GM18517 (cell line): ENCODE measurements around the gene TMEM271.
"Not testable (repeated sequence)": the region's sequence is repeated elsewhere in the genome, so short reads cannot be mapped to it uniquely, and the experiment has no call there.

Experiments used
- ATAC-seq: cut with Tn5 transposase; IDR thresholded peaks from one replicate; pipeline ENCODE4 v1.9.1; 2021; ENCODE audit warnings: mild to moderate bottlenecking, moderate library complexity; ENCODE audit not compliant: unreplicated experiment

The TMEM271 gene

DNA sequence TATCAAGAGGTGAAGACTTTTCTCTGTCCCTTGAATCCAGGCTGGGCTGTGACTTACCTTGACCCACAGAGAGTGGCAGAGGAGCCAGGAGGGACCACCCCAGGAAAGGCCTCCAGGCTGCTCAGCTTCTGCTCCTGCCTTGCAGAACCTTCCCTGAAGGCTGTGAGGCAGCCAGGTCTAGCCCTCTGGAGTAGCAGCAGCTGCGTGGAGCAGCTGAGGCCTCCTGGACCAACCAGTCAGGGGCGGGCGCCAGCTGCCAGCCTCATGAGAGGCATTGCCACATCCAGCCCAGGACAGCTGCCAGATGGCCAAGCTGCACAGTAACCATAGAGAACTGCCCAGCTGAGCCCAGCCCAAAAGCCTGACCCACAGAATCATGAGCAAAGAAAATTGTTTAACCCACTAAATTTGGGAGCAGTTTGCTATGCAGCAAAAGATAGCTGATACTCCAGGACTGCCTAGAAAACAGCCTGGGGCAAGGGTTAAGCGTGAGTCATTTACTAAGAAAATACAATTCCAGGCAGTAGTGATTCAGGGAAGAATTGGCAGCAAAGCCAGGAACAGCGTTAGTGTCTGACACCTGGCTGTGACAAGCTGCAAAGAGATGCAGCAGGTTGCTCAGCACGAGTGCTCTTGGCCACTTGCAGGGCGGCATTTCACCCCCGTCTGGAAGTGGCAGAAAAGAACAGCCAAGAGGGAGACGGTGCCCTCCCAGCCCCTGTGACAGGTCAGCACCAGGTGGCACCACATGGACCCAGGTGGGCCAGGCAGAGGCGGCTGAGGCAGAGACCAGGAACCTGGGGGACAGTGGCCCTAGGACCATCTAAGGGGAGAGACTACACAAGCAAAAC, 34.5 kb upstream of the TMEM271 start:
- no peak for ATAC-seq

DNA sequence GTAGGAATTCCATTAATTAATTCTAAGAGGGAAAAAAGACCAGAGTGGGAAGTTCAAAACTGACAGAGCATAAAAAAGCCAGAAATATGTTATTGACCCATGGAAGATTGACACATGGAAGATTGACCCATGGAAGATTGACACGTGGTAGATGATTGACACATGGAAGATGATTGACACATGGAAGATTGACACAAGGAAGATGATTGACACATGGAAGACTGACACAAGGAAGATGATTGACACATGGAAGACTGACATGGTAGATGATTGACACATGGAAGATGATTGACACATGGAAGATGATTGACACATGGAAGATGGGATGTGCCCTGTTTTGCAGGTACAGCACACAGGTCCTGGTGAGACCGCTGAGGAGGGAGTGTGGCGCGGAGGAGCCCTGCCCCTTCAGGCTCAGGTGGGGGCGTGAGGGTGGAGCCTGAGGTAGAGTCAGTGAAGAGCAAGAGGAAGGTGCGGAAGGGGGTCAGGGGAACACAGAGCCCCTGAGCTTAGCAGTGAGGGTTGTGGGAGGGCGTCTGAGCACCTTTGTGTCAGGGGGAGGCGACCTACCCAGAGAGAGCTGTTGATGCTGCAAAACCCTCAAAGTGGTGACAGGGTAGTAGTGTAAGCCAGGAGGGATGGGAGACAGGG, 33.4 kb upstream of the TMEM271 start:
- ATAC-seq = no peak

DNA sequence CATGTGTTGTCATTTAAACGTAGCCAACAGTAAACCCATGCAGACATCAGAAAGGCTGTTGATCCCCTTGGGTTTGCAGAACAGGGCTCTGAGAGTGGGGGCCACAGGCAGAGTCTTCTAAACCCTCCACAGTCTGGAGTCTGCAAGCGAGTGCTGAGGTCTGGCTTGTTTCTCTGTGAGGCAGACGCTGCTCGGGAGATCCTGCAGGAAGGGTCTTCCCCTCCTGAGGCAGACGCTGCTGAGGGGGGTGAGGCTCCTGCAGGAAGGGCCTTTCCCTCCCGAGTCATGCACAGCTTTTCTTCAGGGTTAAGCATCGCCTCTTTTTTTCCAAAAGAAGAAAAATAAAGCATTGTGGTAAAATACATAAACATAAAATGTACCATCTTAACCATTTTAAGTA, 32.1 kb upstream of the TMEM271 start:
- no peak for ATAC-seq

DNA sequence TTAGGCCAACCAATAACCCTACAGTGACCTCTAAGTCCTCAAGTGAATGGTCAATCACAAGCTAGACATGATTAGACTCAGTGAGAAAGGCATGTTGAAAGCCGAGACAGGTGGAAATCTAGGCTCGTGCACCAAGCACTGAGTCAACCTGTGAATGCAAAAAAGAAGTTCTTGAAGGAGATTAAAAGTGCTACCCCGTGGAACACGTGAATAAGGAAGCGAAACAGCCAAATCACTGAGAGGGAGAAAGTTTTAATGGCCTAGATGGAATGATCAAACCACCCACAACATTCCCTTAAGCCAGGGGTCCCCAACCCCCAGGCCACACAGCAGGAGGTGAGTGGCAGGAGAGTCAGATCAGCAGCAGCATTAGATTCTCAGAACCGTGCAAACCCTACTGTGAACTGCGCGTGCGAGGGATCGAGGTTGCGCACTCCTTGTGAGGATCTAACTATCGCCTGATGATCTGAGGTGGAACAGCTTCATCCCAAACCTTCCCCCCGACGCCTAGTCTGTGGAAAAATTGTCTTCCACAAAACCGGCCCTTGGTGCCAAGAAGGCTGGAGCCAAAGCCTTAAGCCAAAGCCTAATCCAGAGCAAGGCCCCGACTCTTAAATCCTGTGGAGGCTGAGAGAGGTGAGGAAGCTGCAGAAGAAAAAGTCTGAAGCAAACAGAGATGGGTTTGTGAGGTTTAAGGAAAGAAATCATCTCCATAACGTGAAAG, 29.8 kb upstream of the TMEM271 start:
- no peak for ATAC-seq

DNA sequence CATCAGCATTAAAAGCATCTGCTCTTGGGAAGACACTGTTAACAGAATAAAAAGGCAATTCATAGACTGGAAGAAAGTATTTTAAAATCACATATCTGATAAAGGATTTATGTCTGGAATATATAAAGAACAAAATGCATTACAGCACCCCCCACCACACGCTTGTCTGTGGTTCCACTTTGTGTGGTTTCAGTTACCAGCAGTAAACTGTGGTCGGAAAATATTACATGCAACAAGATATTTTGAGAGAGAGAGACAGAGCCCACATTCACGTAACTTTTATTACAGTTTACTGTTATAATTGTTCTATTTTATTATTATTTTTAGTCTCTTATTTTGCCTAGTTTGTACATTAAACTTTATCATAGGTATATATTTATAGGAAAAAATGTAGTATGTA, 28.0 kb upstream of the TMEM271 start:
- ATAC-seq = no peak

DNA sequence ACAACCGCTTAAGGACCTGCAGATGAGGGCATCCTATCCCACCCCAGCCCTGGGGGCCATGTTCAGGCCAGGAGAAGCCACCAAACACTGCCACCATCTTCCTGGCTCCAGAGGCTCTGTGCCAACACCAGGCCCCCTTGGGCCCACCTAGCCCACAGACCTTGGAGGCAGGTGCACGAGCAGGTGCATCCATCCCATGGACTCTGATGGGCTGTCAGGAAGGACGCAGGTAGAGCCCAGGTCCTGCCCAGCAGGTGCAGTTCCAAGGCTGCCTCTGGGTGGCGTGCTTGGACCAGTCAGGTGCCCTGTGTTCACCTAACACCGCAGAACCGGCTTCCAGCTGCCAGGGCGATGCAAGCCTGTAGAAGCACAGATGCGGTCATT, 26.5 kb upstream of the TMEM271 start:
- ATAC-seq = no peak

DNA sequence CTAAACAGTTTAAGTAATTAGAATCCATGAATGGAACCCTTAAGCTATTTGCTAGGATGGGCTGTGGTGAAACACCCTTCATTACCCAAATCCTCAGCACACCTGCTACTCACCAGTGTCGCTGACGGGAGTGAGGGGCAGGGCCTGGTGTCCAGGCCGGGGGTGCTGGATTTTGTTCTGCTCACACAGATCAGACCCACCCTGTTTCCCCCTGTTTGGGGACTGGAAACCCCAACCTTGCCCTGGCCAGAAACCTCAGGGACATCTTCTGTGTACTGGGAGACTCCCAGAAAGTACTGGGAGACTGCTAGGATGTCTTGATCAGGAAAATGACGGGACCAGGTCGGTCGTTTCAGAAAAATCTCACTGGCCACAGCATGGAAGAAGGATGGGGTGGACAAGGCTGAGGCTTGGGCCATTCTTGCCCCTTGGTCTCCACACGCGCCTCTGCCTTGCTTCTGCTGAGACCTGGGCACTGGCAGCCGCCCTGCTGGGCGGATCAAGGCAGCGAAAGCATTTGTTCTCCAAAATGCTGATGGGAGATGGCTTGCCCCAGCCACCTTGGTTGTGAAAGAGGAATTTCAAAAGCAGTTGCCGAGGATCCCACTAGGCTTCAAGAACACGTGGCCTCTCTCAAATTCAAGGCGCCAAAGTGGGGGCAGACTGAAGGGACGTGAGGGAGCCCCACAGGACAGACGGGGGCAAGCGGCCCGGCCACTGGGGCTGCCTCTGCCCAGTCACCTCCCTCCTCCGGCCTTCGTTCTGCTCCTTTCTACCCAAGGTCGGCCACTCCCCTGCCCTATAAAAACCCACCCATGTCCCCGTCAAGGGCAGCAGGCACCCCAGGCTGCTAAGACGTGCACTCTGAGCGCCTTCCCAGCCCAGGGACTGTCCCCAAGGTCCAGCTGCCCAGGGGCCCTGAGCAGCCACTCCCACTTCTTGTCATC, 25.8 kb upstream of the TMEM271 start:
- ATAC-seq = no peak

DNA sequence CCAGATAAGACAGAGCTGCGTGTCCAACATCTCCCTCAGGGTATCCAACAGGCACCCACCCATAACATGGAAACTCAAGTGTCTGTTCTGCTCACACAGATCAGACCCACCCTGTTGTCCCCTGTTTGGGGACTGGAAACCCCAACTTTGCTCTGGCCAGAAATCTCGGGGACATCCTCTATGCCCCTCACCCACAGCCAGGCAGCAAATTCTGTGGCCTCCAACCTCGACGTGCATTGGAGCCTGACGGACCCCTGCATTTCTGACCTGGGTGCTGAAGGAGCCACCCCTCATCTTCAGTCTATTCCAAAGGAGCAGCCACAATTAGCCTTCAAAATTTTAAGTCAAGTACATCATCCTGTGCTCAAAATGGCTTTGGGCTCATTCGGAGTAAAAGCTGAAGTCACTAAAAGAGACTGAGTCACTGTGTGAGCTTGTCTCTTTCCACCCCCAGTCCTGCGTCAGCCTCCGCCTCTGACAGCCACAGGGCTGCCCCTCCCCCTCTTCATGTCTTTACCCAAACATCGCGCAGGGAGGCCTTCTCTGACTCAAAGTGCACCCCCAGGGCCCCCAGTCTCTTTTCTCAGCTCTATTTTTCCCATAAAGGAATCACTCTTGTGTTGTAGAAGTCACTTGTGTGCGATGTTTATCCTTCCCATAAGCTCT, 24.9 kb upstream of the TMEM271 start:
- no peak for ATAC-seq

DNA sequence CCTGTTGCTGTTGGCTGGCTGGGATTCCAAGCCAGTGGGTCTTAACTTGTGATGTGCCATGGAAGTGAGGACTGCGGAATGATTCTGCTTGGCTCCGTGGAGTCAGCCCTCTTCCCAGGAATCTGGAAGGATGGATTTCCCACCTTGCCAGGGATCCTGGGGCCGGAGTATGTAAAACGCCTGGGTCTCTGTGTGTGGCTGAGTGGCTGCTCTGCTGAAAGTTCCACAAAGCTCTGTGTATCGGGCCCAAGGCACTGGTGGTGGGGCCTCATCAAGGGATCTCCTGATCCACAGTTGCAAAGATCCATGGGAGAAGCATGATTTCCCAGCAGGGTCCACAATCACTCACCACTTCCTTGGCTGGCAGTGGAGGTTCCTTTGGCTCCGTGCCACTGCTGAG, 24.1 kb upstream of the TMEM271 start:
- no peak for ATAC-seq

DNA sequence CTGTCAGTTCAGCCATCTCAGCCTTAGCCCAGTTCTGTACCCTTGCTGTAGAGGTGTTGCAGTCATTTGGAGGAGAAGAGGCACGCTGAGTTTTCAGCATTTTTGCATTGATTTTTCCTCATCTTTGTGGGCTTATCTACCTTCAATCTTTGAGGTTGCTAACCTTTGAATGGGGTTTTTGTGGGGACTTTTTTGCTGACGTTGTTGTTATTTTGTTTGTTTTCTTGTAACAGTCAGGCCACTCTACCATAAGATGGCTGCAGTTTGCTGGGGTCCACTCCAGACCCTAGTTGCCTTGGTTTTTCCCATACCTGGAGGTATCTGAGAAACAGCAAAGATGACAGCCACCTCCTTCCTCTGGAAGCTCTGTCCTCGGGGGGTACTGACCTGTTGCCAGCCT, 22.8 kb upstream of the TMEM271 start:
- ATAC-seq = no peak

DNA sequence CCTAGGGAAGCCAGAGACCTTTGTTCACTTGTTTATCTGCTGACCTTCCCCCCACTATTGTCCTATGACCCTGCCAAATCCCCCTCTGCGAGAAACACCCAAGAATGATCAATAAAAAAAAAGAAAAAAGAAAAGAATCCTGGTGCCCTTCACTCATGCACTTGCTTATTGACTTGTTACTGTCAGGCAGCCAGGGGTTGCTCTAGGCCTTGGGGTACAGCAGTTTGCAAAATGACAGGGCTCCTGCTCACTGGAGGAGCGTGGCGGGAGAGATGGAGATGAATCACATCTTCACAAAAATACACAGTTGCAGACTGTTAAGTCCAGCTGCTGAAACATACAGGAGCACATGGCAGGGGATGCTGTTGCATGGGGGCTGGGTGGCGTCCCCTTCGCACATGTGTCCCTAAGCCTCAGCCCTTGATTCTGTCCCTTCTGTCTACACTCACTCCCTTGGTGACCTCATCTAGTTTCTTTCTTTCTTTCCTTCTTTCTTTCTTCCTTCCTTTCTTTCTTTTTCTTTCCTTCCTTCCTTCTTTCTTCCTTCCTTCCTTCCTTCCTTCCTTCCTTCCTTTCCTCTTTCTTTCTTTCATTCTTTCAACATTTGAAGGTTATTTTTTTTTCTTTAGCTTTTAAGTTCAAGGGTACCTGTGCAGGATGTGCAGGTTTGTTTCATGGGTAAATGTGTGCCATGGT, 16.9 kb upstream of the TMEM271 start:
- ATAC-seq = no peak

DNA sequence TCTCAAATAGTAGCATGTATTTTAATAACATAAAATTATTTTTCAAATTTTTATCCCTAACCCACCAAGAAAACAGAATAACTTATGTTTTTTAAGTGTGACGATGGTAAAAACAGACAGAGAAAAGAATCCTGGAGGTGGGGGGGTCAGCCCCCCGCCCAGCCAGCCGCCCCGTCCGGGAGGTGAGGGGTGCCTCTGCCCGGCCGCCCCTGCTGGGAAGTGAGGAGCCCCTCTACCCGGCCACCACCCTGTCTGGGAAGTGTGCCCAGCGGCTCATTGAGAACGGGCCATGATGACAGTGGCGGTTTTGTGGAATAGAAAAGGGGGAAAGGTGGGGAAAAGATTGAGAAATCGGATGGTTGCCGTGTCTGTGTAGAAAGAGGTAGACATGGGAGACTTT, 16.1 kb upstream of the TMEM271 start:
- not testable (repeated sequence) for ATAC-seq

DNA sequence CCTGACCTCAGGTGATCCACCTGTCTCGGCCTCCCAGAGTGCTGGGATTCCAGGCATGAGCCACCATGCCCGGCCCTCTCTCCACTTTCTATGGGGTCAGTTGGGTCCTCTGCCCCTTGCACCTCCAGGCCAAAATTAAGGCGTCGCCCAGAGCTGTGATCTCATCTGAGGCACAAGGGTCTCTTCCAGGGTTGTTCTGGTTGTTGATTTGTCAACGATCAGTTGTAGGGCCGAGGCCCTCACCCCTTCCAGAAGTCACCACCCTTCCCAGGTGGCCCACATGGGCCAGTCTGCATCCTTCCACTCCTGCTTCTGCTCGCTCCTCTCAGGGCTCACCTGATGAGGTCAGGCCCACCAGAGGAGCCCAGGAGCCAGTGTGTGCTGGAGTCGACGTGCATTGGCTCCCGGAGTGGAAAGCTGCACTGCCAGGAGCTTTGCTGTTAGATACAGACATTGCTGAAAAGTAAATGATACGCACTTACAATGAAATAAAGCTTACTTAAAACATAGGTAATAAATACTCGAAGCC, 14.3 kb upstream of the TMEM271 start:
- no peak for ATAC-seq

DNA sequence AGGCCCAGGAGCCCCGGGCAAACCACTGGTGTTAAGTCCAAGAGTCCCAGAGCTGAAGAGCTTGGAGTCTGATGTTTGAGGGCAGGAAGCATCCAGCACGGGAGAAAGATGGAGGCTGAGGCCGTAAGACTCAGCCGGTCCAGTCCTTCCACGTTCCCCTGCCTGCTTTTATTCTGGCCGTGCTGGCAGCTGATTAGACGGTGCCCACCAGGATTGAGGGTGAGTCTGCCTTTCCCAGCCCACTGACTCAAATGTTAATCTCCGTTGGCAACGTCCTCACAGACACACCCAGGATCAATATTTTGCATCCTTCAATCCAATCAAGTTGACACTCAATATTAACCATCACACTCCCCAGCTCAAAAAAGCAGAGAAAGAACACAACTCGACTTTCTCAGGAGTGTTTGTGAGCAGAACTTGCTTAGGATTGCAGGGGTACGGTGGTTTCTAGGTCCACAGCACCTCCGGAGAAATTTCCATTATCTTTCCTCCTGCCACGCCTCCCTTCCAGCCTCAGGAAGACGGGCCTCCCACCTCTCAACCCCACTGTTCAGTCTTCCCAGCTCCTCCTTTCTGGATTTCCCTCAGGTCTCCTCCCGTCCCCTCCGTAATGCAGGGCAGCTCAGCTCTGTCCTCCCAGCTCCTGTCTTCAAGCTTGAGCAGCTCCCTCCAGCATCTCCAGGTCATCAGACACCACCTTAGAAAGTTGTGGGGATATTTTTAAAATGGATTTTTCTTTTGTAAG, 13.3 kb upstream of the TMEM271 start:
- ATAC-seq = no peak

DNA sequence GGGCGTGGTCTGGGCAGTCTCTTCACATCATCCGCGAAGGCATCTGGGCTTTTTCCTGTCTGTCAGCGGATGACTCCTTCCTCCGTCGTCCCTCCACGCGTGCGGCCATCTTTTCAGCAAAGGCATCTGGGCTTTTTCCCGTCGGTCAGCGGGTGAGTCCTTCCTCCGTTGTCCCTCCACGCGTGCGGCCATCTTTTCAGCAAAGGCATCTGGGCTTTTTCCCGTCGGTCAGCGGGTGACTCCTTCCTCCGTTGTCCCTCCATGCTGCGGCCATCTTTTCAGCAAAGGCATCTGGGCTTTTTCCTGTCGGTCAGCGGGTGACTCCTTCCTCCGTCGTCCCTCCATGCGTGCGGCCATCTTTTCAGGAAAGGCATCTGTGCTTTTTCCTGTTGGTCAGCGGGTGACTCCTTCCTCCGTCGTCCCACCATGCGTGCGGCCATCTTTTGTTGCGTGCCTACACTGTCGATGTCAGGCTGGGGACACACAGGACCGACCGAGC, 12.3 kb upstream of the TMEM271 start:
- no peak for ATAC-seq

DNA sequence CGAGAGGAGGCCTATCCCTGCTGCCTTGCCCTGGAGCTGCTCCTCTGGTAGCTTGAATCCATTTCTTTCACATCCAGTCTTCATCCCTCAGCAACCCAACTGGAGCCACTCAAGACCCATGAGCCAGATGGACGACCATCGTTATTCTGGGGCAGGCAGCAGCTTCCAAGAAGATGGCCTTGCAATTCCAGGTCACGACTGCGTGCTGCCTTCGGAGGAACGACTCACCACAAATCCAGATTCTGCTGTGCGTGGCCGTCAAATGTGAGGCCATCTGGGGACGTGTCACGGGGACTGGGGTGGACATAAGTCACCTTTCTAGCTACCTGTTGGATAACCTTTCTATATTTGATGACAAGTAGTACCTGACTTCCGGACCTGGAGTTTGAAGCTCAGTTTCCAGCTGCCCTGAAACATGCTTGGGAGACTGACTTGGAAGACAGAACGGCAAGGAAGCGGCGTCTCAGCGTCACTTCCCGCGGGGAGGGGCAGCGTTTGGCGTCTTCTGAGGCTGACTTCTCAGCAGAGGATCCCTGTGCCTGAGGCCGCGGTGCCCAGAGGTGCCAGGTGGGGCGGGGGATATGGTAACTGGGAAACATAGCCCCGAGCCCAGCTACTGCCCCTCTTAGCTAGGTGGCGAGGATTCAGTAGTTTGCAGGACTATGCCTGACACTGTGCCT, 11.7 kb upstream of the TMEM271 start:
- ATAC-seq = no peak

DNA sequence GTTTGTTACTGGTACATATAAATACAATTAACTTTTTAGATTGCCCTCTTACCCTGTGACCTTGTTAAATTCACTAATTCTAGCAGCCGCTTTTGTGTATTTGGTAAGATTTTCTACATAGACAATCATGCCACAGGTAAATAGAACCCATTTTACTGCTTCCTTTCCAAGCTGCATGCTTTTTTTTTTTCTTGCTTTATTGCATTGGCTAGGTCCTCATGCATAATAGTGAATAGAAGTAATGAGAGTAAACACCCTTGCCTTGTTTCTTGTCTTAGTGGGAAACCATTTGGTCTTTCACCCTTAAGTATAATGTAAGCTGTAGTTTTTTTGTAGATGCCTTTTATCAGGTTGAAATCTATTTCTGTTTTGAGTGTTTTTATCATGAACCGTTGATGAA, 7.7 kb upstream of the TMEM271 start:
- ATAC-seq = no peak

DNA sequence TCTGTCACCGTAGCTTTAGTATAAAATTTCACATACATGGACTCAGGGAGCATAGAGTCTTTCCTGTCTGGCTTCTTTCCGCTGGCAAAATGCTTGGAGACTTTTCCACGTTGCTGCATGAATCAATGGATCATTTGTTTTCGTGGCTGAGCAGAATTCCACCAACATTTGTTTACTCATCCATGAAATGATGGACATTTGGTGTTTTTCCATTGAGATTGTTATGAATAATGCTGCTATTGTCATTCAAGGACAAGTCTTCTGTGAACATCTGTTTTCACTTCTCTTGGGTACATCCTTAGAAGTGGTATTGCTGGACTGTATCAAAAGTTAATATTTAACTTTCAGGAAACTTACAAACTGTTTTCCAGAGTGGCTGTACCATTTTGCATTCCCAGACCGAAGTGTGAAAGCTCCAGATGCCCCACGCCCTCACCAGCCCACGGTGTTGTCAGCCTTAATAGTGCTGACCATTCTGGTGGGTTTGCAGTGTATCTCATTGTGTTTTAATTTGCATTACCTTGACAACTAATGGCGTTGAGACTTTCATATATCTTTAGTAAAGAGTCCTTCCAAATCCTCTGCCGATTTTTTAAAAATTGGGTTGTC, 5.8 kb upstream of the TMEM271 start:
- ATAC-seq = no peak
